HT1080 (cell line): Measurements from ENCODE around the gene DNAH8. TPM values are rescaled to one million over a fixed set of nuclear protein-coding genes. Genes with fewer than 3 reads are reported as not detected.
A peak's percentile ranks its signal among the peaks of the same experiment; 100 is the strongest.

Experiments
- DNase-seq: peaks from one replicate; pipeline ENCODE4 v3.0.0-alpha.2; 2015; ENCODE audit warnings: low read depth
- total RNA-seq: library from RNA; depleted of rRNA; stranded (reverse); fragments of >200 nt; shearing (Covaris generic); gene quantifications from 2 replicates; pipeline ENCODE4 v1.2.3, GENCODE V29; 2014

DNAH8 gene
- total RNA-seq, 1 experiment from 2014 or later, result not detected

DNA sequence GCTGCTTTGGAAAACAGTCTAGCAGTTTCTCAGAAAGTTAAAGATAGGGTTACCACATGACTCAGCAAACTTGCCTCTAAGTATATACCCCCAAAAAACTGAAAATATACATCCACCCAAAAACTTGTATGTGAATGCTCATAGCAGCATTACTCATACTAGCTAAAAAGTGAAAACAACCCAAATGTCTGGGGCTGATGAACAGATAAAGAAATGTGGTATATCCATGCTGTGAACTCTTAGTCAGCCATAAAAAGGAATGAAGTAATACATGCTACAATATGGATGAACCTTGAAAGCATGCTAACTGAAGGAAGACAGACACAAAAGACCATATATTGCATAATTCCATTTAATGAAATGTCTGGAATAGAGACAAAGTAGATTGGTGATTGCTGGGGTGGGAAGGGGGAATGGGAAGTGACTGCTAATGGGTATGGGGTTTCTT lies 253.6 kb downstream of the DNAH8 start:
- DNase-seq, result no peak

DNA sequence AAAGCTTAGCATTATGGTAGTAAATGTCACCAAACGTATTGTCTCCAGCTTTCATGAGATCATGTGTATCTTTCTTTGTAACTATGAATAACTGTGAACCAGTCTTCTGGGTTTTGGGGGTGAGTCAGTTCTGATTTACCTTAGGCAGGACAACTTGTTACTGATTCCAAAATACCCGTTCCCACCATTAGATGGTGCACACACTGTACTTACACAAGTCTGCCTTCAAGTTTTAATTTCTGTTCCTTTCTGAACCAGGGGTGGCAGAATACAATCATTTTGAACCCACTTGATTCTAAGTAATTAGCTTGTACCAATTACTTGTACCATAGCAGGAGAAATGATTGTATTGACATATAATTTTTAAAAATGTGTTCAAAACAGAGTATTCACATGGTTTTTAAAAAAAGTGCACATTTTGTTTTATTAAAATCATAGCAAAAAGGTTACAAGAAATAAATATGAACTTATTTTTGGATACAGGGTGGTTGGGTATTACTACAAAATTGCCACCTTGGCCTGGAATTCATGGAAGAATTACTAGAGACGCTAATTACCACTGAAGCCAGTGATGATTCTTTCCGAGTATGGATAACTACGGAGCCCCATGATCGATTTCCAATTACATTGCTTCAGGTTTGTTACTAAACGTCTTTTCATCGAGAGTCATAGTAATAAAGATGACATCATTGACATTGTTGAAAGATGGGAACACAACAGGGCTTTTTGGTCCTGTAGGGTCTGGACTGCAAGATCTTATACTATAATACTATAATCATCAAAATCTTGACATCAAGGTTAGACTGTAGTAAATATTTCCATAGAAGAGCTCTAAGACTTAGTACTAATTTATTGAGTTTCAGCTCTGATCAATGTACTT lies 258.3 kb downstream of the DNAH8 start:
- peak; percentile 68 for DNase-seq

DNA sequence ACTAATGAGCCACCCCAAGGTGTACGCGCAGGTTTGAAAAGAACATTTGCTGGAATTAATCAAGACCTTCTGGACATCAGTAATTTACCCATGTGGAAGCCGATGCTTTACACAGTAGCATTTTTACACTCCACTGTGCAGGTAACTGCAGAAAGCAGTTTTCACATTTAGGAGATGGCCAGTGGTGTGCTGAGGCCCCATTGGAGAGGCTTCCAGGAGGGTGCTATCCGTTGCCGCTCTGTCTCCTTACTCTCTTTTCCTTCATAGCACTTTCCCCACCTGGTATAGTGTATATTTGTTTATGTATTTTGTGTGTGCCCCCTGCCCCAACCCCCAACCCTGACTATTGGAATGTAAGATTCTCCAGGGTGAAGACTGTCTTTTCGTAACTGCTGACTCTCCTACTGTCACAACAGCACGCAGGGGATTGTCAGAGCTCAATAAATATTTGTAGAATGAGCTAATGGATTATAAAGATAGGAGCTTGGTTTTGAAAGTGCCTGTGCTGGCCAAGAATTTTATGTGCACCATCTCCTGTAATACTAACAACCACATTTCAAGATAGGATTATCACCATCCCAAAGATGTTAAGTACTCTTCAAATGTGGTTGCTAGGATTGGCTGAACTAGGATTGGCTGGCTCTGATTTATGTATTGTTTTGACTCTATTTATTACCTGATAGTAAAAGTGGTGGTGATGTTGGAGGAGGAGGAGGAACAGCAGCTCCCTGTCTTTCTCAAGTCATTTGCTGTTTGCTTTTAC lies 259.5 kb downstream of the DNAH8 start:
- no peak for DNase-seq

GRCh38 chr6:38975621-38976049 lies 260.5 kb downstream of the DNAH8 start:
- DNase-seq, result no peak

GRCh38 chr6:38976051-38976450 lies 260.9 kb downstream of the DNAH8 start:
- no peak for DNase-seq

DNA sequence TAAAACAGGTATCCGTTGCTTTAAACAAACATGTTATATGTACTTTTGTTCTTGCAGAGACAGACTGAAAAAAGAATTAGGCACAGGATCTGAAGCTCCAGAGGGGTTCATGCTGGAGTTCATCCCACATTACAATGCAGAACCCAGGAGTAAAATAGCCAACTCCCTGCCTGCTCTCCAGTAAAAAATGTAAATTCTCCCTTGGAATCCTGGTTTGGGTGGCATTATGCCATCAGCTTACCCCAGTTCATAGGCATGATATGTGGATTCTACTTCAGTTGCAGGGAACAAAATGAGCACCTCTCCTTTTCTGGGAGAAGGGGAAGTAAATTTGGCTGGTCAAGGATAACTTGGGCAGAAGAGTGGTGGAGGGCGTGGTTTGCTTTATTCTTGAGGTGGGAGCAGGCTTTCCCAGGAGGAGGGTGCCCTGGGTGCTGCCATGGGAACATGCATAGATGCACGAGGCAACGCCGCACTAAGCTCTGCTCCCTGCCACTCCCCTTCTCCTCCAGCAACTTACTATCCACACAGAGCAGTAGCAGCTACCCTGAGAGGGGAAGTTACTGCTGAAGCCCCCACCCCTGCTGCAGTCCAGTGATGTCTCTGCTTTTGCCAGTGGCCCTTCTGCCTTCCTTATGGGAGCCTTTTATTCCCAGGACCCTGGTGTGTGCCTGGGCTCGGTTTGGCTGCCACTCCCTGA lies 261.8 kb downstream of the DNAH8 start:
- DNase-seq, result no peak

DNA sequence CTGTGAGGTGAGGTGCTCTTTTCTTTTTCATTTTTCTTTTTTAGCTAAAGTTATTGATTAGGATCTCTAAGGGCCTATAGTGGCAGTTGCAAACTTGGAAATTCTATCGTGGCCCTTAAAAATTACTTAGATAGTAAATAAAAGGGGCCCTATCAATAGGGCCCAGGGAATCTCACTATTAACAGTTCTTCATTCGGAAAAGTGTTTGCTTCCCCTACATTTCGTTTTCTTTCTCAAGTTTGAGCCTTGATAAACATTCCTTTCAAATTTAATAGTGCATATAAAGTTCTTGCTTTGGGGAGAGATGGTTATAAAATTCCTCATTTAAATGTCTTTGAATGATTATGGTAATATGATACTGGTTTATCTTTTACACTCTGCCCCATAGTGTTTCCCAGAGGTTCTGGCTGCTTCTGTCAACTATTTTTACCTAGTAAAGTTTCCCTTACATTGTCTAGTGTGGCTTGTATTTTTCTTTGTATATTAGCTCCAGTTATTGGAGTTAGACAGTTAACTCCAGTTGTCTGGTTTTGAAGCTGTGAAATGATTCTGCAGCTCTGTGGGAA lies 263.1 kb downstream of the DNAH8 start:
- DNase-seq, result no peak

- no peak for DNase-seq
Observed at GRCh38 chr6:38982470-38982869, 267.4 kb downstream of the DNAH8 start.

DNA sequence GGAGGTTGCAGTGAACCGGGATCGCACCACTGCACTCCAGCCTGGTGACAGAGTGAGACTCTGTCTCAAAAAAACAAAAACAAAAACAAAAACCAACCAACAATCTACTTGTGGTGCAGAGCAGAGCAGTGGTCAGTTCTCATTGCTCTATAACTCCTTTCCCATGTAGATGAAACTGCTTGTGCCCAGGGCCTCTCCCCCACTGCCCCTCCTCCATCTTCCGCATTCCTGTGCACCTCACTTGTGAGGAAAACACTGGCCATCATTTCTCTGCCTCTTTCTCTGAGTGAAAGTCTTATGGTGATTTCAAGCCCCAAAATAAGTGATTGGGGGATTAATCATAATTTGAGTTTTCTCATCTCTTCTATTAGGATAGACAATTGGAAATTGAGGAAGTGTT lies 269.6 kb downstream of the DNAH8 start:
- DNase-seq, result no peak

GRCh38 chr6:38985839-38986238 lies 270.7 kb downstream of the DNAH8 start:
- no peak for DNase-seq

DNA sequence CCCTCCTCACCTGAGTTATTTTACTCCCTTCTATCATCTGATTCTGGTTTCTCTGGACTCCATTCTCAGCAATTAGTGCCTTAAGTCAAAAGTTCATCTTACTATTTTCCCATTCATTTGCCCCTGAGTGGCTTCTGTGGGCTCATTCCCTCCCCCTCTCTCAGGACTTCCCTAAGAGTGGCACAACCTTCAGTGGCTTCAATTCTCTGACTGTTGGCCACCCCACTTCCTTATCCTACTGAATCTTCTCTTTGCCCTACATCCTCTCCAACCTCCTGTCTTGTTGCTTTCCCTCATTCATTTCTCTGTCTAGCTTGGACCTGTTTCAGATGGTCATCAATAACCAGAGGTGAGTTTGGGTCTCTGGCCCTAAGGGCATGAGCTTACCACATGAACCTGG lies 272.4 kb downstream of the DNAH8 start:
- no peak for DNase-seq

DNA sequence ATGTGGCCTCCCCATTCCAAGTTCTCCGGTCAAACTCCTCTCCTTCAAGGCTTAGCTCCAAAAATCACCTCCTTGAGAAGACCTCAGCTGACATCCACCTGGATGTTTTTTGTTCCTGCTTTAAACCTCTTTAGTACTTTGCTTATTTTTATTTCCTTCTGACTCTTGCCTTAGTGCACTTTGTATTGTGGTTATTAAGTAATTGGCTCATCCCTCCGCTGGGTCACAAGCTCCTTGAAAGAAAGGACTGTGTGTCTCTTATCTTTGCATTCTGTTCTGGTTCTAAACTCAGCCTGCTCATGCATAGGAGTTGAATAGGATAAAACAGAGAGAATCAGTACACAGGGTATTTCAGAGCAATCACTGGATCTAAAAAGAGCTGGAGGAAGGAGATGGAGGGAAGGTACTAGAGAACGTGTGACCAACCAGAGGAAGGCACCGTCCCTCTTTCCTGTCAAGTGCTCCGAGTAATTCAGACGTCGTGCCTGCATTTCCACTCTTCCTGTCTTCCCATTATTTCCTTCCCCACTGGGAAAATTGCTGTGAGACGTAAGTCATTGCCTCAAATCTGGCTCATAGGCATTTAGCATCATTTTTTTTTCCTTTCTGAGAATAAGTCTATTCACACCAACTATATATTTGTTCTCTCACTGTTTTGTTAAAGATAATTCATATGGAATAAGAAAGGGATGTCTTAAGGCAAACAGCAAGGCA lies 273.8 kb downstream of the DNAH8 start:
- DNase-seq, result no peak

DNA sequence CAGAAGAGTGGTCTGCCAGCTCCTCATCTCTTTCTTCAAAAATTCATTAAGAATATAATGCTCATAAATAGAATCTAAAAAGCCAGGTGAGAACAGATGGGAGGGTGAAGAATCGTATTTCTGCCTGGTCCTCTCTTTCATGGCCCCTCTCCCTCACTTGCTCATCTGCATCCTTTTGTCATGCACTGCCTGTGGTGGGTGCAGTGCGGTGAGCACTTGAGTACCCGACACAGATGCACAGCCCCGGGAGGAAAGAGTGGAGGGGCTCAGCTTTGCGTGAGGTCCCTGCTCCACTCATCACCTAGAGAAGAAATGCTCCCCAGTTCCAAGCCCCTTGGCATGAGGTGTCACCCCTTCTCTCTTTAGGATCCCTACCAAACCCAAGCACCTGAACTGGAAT lies 275.4 kb downstream of the DNAH8 start:
- no peak for DNase-seq

DNA sequence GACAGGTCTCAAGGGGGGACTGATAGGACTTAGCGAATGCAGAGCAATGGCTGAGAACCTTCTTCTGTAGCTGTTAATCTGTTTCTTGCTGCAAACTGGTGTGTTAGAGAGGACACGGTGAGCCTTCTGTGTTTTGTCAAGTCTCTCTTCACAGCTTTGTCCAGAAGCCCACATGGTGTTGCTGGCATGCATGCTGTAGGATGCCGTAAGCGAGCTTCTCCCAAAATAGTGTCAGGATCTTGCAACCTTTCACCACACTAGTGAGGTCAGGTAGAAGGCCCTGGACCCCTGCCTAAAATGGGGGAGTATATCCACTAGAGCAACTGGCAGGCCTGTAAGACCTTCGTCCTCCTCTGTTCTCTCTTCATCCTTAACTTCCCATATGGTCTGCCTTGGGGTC lies 281.6 kb downstream of the DNAH8 start:
- no peak for DNase-seq

GRCh38 chr6:38997128-38997761 lies 282.1 kb downstream of the DNAH8 start:
- DNase-seq, result peak; percentile 16

DNA sequence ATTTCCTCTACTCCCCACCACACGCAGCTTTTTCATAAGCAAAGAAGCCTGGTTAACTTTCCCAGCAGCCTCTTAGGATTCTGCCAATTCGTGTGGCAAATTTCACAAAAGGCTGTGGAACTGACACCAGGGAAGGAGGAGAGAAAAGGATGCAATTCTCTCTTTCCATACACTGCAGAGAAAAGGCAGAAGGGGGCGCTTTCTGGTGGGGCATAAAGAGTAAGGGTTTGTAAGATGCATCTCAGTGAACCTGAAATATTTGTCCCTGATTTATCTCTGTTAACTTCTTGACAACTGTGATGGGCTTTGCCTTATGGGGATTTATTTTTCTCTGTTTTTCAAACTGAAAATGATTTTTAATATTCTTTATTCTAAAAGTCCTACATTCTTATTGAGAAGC lies 288.0 kb downstream of the DNAH8 start:
- no peak for DNase-seq

- no peak for DNase-seq
Observed at GRCh38 chr6:39003492-39003891, 288.4 kb downstream of the DNAH8 start.

DNA sequence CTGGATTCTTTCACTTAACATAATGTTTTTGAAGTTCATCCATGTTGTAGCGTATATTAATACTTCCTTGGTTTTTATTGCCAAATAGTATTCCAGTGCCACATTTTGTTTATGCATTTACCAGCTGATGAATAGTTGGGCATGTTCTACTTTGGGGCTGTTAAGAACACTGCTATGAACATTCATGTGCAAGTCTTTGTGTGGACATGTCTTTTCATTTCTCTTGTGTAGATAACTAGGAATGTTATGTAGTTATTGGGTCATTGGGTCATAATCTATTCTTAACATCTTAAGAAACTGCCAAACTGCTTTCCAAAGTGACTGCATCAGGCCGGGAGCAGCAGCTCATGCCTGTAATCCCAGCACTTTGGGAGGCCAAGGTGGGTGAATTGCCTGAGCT lies 289.7 kb downstream of the DNAH8 start:
- no peak for DNase-seq

GRCh38 chr6:39005774-39006173 lies 290.7 kb downstream of the DNAH8 start:
- no peak for DNase-seq

- no peak for DNase-seq
Observed at GRCh38 chr6:39007575-39007974, 292.5 kb downstream of the DNAH8 start.
